ENCODE data around the gene TNFSF9. TPM values are rescaled to one million over a fixed set of nuclear protein-coding genes. Genes with fewer than 3 reads are reported as not detected.
A peak's percentile ranks its signal among the peaks of the same experiment; 100 is the strongest.

TNFSF9 gene
- total RNA-seq, 1 donor from 2014 or later: 4.1 TPM

DNA sequence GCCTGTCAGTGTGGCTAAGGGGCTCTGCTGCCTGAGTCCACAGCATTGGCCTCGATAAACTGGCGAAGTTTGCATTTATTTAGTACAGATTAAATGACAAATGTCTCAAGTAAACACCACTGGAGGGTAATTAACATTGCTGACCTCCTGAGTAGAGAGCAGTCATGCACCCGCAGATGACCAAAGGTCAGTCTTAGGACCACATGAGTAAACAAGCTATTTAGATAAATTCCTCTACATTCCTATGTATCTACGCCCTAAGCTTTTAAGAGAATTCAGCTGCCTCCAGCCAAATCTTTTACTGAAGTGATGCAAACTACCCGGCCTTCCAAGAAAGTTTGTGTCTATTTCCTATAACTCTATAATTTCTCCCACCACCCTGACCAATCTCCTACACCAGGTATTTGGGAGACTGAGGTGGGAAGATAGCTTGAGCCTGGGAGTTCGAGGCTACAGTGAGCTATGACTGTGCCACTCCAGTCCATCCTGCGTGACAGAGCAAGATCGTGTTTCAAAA is 37.2 kb downstream of the TNFSF9 start:
- ATAC-seq: no peak

GRCh38 chr19:6568816-6569215 is 38.0 kb downstream of the TNFSF9 start:
- Histone ChIP-seq H3K4me3 (no peak overlapping the region), H3K36me3 (no peaks in the 10 kb centered on the region), H3K4me1 (no peaks in the 10 kb centered on the region), H3K27ac (no peak overlapping the region), H3K27me3 (ENCODE audit: low read depth) (no peaks in the 10 kb centered on the region), H3K9me3 (peaks cover 10% of the 10 kb centered on the region)
- DNase-seq: no peak
- ATAC-seq: no peak
- TF ChIP-seq, protein P1, sequence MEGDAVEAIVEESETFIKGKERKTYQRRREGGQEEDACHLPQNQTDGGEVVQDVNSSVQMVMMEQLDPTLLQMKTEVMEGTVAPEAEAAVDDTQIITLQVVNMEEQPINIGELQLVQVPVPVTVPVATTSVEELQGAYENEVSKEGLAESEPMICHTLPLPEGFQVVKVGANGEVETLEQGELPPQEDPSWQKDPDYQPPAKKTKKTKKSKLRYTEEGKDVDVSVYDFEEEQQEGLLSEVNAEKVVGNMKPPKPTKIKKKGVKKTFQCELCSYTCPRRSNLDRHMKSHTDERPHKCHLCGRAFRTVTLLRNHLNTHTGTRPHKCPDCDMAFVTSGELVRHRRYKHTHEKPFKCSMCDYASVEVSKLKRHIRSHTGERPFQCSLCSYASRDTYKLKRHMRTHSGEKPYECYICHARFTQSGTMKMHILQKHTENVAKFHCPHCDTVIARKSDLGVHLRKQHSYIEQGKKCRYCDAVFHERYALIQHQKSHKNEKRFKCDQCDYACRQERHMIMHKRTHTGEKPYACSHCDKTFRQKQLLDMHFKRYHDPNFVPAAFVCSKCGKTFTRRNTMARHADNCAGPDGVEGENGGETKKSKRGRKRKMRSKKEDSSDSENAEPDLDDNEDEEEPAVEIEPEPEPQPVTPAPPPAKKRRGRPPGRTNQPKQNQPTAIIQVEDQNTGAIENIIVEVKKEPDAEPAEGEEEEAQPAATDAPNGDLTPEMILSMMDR (IDR thresholded peaks at IDR 0.05): no peak
- intact Hi-C loops (cut with DNase I): no loop called here

More for the DNA sequence above, 37.2 kb downstream of the TNFSF9 start:
- Histone ChIP-seq H3K9me3 (peaks cover 10% of the 10 kb centered on the region), H3K27ac (no peak overlapping the region), H3K4me3 (no peak overlapping the region), H3K4me1 (no peaks in the 10 kb centered on the region), H3K27me3 (ENCODE audit: low read depth) (no peaks in the 10 kb centered on the region), H3K36me3 (no peaks in the 10 kb centered on the region)
- DNase-seq: no peak
- intact Hi-C loops (cut with DNase I): no loop called here
- TF ChIP-seq, protein P1 (IDR thresholded peaks at IDR 0.05): no peak

DNA sequence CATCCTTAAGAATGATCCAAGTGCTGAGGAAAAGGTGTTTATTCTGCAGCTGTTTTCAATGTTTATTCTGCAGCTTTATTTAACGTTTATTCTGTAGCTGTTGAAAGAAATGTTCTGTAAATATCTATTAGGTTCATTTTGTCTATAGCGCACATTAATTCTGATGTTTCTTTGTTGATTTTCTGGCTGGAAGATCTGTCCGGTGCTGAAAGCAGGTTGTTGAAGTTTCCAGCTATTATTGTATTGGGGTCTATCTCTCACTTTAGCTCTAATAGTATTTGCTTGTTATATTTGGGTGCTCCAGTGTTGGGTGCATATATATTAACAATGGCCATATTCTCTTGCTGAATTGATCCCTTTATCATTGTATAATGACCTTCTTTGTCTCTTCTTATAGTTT is 39.9 kb downstream of the TNFSF9 start:
- Histone ChIP-seq H3K36me3 (no peaks in the 10 kb centered on the region), H3K4me1 (no peaks in the 10 kb centered on the region), H3K4me3 (no peak overlapping the region), H3K27me3 (ENCODE audit: low read depth) (no peaks in the 10 kb centered on the region), H3K9me3 (peaks cover 3% of the 10 kb centered on the region), H3K27ac (no peak overlapping the region)
- DNase-seq (no peak), ATAC-seq (no peak)
- TF ChIP-seq, protein P1 (IDR thresholded peaks at IDR 0.05): no peak
- intact Hi-C loops (cut with DNase I): no loop called here

GRCh38 chr19:6571167-6571566 is 40.3 kb downstream of the TNFSF9 start:
- DNase-seq (no peak), ATAC-seq (no peak)
- TF ChIP-seq, protein P1 (IDR thresholded peaks at IDR 0.05): no peak
- H3K9me3 ChIP-seq: peaks cover 3% of the 10 kb centered on the region
- H3K4me3 ChIP-seq: no peak overlapping the region
- no peaks in the 10 kb centered on the region for H3K36me3 ChIP-seq
- intact Hi-C loops (cut with DNase I): no loop called here
- no peaks in the 10 kb centered on the region for H3K4me1 ChIP-seq
- no peak overlapping the region for H3K27ac ChIP-seq
- no peaks in the 10 kb centered on the region for H3K27me3 ChIP-seq (ENCODE audit: low read depth)

DNA sequence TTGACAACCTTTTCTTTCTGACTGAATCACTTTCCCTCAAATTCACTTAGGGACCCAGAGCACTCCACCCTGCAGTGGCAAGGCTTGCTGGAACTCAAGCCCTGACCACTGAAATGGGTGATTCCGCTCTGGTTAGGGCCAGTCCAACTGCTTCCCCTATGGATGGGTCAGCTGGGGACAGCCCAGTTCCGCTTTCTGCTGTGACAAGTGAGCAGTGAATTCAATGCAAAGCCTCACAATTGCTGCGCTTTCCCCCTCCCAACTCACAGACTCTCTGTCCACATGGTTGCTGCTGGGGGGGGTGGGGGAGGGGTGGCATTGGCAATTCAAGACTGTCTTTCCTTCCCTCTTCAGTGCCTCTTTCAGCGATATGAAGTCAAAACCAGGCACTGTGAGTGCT is 41.4 kb downstream of the TNFSF9 start:
- H3K4me3 ChIP-seq: no peak overlapping the region
- no peak overlapping the region for H3K27ac ChIP-seq
- peaks cover 1% of the 10 kb centered on the region for H3K4me1 ChIP-seq
- TF ChIP-seq, protein P1 (IDR thresholded peaks at IDR 0.05): no peak
- no peaks in the 10 kb centered on the region for H3K27me3 ChIP-seq (ENCODE audit: low read depth)
- ATAC-seq: peak; percentile 59 to 80
- DNase-seq: peak; percentile 56
- no peaks in the 10 kb centered on the region for H3K36me3 ChIP-seq
- intact Hi-C loops (cut with DNase I): no loop called here
- H3K9me3 ChIP-seq: peaks cover 3% of the 10 kb centered on the region
